HG02763 (cell line): ENCODE data around the gene MRLN.
"Not testable (repeated sequence)": the region's sequence is repeated elsewhere in the genome, so short reads cannot be mapped to it uniquely, and the experiment has no call there.

Source experiments
- ATAC-seq: cut with Tn5 transposase; IDR thresholded peaks from one replicate; pipeline ENCODE4 v1.9.1; 2021; ENCODE audit warnings: mild to moderate bottlenecking, moderate library complexity; ENCODE audit not compliant: unreplicated experiment

The MRLN gene

DNA sequence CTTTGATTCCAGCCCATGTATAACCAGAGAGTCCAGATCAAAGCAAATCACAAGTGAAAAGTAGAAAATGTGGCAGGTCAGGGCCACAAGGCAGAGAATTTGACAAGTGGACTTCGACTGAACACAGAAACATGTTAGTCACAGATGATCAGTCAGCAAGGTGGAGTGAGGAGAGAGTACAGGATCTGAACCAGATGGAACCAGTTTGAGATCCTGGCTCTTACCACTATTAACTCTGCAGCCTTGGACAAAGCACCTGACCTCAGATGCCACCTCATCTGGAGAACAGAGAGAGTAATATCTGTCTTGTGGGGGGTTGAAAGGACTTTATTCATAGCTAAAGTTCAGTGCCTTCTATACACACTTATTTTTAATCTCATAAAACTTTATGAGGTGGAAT, 4.4 kb downstream of the MRLN start:
- no peak for ATAC-seq

DNA sequence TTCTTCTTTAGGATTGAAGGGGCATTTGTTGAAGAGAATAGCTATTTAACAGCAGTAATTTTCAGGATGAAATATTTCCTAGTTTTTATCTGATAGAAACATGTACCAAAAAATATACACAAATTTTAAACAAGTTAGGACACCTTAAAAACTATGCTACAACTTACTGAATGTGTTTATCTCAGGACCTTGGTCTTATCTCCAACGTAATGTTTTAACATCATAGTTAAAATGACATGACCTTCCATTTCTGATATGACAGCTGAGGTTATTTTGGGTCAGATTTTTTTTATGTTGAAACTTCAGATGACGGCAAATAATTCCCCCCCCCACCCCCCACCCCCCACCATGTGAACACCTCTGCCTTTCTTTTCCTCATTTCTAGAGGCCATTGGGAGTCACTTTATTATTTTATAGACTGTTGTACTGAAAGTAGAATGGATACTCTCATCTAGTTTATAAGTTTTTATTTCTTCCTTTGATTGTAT, 8.0 kb downstream of the MRLN start:
- no peak for ATAC-seq

DNA sequence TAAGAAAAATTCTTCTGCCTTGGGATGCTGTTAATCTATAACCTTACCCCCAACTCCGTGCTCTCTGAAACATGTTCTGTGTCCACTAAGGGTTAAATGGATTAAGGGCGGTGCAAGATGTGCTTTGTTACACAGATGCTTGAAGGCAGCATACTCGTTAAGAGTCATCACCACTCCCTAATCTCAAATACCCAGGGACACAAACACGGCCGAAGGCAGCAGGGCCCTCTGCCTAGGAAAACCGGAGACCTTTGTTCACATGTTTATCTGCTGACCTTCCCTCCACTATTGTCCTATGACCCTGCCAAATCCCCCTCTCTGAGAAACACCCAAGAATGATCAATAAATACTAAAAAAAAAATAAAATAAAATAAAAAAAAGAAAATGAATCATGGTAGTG, 8.5 kb downstream of the MRLN start:
- ATAC-seq: not testable (repeated sequence)

DNA sequence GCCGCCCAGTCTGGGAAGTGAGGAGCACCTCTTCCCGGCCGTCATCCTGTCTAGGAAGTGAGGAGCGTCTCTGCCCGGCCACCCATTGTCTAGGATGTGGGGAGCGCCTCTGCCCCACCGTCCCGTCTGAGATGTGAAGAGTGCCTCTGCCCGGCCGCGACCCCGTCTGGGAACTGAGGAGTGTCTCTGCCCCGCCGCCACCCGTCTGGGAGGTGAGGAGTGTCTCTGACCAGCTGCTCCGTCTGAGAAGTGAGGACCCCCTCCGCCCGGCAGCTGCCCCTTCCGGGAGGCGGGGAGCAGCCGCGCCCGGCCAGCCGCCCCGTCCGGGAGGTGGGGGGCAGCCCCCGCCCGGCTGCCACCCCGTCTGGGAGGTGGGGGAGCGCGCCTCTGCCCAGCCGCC, 9.1 kb downstream of the MRLN start:
- ATAC-seq: not testable (repeated sequence)

DNA sequence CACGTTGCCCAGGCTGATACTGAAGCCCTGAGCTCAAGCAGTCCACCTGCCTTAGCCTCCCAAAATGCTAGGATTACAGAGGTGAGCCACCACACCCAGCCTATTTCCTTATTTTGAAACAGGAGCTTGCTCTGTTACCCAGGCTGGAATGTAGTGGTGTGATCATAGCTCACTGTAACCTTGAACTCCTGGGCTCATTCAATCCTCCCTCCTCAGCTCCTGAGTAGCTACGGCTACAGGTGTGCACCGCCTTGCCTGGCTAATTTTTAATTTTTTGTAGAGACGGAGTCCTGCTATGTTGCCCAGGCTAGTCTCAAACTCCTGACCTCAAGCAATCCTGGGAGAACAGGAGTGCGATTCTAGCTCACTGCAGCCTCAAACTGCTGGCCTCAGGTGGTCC, 11.7 kb downstream of the MRLN start:
- no peak for ATAC-seq

DNA sequence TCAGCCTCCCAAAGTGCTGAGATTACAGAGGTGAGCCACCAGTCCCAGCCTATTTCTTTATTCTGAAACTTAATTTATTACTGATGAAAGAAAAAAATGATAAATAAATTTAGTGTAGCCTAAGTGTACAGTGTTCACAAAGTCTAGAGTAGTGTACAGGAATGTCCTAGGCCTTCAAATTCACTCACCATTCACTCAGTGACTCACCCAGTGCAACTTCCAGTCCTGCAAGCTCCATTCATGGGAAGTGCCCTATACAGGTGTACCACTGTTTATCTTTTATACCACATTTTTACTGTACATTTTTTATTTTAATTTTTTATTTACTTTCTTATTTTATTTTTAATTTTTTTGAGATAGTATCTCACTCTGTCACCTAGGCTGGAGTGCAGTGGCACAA, 12.2 kb downstream of the MRLN start:
- no peak for ATAC-seq

DNA sequence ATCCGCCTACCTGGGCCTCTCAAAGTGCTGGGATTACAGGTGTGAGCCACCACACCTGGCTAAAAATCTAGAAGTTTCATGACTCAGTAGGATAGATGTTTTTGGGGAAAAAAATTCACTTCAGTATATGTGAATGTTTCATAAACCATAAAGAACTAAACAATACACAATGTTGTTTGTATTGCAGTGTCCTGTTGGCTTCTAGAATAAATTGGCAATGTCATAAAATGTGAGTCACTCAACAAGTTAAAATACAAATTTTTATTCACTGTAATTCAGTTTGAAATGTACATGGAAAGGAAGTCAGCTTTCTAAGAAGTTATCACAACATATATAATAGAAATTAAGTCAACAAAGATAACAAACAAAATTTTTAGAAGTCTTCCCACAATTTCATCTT, 16.5 kb downstream of the MRLN start:
- ATAC-seq: no peak

DNA sequence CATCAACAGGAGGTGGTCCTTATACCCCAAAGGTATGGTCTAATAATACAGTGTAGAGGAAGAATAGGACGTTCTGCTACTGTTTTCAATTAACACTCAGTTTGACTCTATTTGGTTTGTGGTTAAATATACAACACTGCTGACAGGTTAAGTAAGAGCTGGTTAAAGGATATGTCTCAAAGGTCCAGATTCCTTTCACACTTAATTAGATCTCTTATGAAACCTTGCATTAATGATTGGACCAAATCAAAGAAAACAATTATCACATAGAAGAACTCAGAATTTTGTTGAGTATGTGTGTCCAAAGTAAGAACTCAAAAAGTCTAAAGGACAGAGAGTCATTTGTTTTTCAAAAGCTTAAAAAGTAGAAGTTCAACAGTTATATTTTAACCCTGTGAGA, 18.0 kb downstream of the MRLN start:
- no peak for ATAC-seq

DNA sequence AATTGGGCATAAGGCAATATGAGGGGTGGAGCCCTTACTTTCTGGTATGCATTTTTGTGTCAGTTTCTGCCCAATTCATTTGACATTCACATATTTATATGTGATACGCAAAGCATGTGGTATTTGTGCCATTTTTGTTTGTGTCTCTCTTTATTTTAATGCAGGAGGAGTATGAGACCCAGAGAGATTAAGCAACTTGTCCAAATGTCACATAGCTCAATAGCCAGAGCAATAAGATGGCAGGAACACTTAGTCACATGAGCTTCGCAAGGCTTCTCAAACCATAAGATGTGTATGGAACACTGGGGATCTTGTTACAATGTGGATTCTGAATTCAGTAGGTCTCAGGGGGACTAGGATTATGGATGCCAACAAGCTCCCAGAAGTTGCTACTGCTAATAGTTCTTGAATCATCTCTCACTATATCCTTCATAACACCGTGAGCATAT, 19.2 kb downstream of the MRLN start:
- no peak for ATAC-seq

DNA sequence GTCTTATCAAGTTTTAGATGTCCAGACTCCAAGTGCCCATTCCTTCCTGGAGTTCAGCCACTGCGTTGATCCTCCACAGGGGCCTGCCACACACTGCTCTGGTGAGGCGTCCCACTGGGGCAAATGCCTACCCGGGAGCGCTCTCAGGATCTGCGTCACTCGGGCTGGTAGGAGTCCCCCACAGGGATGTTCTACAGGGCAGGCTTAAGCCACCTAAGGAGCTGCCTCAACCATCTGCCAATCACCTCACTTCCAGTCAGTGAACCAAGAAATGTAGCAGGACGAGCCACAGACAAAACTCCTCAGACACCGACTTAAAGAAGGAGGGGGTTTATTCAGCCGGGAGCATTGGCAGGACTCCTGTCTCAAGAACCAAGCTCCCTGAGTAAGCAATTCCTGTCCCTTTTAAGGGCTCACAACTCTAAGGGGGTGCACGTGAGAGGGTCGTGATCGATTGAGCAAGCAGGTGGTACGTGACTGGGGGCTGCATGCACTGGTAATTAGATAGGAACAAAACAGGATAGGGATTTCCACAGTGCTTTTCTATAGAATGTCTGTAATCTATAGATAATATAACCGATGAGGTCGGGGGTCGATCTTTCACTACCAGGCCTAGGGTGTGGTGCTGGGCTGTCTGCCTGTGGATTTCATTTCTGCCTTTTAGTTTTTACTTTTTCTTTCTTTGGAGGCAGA, 19.8 kb downstream of the MRLN start:
- ATAC-seq: not testable (repeated sequence)

DNA sequence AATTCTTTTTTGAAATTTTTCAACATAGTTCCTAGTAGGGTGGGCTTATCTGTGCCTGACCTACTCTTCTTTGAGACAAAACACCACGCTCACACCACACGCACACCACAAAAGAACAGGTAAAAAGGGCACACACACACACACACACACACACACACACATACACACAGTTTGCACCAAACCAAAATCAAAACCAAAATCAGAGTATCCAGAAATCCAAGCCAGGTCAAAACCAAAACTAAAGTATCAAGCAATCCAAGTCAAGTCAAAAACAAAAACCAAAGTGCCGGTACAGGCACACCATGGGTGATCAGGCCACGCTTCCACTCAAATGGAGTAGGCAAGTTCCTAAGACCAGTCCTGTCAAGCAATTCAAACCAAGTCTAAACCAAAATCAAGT, 20.4 kb downstream of the MRLN start:
- not testable (repeated sequence) for ATAC-seq

DNA sequence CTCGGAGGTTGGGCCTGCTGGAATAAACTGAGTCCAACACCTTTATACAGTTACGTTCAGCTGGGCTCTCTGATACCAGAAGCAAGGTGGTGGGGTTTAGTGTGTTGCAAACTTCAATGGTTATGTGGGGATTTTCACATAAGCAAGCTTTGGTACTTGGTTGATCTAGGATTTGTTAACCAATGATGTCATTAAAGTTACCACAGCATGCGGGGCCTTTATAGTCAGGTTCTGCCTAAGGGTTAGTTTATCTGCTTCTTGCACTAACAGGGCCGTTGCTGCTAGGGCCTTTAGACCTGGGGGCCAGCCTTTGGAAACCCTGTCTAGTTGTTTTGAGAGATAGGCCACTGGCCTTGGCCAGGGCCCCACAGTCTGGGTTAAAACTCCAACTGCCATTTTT, 24.1 kb downstream of the MRLN start:
- ATAC-seq: not testable (repeated sequence)

DNA sequence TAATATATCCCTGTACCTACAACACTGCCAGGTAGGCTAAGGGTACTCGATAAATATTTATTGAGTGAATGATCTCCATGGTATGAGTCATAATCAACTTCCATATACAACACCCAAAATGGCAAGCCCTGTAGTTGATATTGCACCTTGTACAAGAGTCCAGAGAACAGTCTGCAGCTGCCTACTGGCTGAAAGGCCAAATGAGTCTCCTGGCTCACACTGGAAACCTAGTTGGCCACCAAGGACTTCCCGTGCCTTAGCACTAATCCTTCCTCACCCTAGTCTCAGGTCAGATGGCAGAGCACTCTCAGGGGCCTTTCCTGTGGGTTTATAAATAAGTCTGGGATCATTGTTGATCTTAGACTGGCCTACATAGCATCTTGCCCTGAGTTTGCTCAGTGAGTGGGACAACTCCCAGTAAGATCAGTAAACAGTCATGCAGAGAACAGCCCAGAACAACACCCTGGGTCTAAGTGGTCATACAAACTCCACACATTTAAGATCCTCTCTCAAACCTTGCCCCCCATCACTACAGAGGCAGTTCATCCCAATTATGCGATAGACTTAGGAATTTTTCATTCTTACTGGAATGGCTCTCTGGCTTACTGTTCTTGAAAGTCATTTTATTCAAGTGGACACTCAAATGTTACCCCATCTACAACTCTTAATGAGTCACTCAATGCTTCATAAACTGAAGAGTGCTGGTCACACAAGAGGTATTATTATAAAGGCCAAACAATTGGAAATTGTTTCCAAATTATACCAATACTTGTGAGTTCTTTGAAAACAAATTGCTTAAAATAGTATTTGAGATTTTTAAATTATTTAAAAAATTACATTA, 28.9 kb downstream of the MRLN start:
- no peak for ATAC-seq

DNA sequence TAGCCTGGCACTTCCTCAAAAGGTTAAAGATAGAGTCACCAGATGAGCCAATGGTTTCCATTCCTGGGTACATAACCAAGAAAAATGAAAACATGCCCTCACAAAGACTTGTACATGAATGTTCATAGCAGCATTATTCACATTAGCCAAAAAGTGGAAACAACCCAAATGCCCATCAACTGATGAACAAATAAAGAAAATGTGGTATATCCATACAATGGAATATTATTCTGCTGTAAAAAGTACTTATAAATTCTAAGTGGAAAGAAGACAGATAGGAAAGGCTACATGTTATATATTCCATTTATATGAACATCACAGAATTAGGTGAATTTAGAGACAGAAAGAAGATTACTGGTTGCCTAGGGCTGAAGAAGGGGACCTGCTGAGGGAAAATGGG, 32.9 kb downstream of the MRLN start:
- ATAC-seq: no peak

DNA sequence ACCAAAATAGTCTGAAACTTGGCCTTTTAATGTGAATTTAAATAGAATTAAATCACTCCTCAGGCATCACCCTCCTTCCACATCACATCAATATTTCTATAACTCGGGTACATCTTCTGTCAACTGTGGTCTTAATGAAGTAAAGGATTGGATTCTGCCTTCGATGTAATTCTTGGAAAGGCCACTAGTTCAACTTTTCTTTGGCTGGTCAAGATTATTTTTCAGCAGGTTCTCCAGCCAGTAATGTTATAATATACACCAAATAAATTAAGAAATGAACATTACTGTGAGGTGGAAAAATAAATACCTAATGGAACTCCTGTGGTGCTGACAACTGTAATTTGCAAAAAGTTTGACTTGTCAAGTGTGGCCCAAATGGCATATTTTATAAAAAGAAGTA, 33.9 kb downstream of the MRLN start:
- ATAC-seq: no peak

DNA sequence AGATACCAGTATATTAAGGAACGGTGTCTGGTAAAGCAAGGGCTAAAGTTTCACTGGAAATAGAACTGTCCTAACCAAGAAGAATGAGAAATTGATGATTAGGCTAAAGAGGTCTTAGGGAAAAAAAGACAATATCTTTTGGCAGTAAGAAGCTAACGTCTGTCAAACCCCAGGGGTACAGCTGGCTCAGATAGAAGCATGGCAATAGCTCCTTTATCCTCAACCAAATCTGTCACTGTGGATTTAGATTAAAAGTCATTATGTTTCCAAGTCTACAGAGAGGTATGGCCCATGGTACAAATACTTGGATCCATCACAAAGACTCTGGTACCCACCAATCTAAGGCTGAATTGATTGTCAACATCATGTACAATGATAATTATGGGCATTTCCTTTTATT, 35.0 kb downstream of the MRLN start:
- no peak for ATAC-seq

DNA sequence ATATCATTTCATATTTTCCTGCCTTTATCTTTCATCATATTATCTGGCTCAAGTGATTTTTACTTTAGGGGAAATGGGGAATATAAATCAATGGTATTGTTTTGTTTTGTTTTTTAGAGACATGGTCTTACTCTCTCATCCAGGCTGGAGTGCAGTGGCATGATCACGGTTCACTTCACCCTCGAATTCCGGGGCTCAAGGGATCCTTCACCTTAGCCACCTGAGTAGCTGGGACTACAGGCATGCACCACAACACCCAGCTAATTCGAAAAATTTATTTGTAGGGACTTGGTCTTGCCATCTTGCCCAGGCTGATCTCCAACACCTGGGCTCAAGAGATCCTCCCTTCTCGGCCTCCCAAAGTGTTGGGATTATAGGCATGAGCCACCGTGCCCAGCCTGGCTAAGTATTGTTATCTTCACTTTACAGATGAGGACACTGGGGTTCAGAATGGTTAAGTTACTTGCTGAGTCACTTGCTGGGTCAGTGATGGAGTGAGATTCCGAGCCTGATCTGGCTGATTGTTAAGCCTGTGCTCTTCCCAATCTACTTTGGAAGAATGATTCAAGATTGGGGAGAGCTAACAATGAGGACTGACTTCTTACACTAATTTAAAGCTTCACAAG, 39.9 kb downstream of the MRLN start:
- no peak for ATAC-seq

DNA sequence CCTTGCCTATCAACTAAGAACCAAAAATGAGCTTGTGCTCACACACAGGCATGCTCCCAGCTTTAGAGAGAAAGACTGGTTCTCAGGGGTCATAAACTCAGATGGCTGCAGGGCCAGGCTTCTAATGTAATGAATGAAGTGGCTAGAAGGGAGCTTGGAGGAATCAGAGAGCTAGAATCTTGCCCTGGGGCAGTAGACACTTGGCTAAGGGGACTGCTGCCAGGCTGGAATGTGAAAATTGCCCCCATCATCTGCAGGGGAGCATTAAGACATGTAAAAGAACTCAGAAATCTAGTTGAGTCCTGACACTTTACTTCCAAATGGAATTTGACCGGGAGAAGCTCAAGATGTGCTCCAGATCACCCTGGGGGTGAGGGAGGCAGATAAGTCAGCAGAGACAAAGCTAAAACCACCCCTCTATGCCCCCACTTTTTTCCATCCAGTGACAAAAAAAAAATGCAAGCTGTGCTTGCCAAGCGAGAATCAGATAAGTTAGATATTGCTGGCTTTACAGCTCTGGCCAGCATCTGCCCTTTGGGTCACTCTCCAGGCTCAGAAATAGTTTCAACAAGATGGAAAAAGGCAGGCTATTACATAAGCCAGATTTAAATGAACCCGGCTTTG, 41.3 kb downstream of the MRLN start:
- no peak for ATAC-seq

DNA sequence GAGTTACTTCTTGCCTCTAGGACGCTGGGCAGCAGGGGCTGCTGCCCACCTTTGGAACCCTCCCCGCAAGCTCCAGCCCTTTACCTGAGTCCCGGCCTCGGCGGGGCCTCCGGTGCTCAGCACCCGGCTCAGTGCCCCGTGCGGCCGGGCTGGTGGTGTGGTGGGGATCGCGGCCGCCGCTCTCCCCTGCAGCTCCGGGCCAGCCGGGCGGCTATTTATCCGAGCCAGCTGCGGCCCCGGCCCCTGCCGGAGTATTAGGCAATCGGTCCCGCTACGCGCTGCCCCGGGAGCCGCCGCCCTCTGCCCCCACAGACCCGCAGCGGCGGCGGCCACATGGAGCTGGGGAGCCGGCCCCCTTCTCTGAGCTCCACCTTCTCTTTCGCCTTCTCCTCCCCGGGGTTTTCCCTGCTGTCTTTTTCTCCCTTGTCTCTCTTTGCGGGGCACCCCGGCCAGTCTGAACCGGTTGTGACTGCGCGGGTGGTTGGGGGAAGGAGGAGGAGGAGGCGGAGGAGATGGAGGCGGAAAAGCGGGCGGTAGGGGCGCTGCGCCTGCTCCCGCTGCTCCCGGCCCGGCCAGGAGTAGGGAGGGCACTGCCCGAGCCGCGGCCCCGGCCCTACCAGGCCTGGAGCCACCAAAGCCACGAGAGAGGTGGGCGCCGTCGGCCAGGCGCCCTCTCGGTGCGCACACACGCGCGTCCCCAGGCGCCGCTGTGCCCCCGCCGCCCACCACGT, 43.7 kb downstream of the MRLN start, which contains the start of gene SLC16A9:
Gene SLC16A9 (minus strand): TSS at position 456 of the 731 bp plus-strand sequence. CDS start 25,559 bp downstream, outside the sequence.
- peak; percentile 86 for ATAC-seq

DNA sequence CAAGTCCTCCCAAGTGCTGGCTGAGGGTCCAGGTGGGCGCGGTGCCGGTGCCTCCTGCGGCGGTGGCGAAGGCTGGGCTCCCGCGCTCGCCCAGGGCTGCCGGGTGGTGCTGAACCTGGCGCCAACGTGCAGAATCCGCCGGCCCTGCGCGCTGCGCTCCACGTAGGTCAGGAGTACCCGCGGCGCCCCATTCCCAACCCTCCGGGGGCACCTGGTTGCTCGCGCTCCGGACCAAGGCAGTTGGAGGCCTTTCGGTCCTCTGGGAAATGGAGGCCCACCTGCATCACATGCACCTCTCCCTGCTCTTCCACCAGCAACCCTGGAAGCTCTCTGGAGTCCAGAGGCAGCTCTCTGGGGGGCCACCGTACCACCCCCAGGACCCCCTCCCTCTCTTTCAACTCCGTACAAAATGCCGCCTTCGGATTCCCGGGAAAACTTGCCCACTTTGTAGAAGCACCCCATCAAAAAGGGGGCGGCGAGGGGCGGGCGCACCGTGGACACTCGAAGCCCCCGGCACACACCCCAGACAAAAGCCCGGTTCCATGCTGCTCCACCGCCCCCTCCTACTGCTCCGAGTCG, 44.4 kb downstream of the MRLN start:
- ATAC-seq: no peak
